DMS79 (cell line): Measurements from ENCODE around the gene CNDP1.

Experiments
- DNase-seq: peaks from one replicate; lab custom pipeline; 2025; lab: John Stamatoyannopoulos, UW

CNDP1 gene

DNA sequence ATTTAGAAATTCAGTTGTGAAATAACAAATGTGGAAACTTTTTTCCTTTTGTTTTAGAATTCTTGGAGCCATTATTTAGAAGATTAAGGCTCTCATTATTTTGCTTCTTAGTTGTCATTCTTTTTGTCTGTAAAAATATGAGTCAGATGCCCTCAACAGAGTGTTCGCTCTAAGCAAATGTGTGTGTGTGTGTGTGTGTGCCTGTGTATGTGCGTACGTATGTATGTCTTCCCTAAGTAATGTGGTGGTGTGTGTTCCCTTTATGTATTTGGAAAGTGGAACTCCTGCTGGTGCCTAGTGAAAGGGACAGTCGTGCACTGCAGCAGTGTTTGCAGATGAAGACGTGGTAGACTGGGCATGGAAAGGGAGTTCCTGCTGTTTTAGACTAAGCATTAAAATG lies 90.9 kb downstream of the CNDP1 start:
- DNase-seq: no peak

DNA sequence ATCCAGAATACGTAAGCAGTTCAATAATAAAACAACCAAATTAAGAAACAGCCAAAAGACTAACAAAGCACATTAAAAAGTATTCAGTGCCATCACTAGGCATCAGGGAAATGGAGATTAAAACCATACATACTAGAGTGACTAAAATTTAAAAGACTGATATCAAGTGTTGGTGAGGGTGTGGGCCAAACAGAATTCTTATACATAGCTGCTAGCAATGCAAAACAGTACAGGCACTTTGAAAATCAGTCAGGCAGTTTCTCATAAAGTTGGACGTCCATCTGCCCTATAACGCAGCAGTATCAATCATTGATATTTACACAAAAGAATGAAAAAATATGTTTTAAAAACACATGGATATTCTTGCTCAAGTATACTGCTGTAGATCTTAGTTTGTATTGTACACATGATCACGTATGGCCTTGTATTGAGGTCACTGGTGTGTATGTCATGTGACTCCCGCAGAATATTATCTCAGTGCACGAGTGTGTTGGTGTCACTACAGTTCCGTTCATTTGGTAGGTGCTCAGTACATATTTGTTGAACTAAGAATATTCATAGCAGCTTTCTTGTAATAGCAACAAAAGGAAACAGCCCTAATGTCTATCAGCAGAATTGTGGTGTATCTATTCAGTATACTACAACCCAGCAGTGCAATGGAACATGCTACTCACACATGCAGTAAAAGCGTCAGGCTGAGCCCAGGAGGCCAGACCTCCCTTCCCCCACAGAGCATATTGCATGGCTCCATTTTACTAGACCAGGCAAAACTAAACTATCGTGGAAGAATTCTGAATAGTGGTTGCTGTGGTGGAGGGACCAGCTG lies 92.0 kb downstream of the CNDP1 start:
- no peak for DNase-seq

GRCh38 chr18:74630804-74631203 lies 96.5 kb downstream of the CNDP1 start:
- no peak for DNase-seq

DNA sequence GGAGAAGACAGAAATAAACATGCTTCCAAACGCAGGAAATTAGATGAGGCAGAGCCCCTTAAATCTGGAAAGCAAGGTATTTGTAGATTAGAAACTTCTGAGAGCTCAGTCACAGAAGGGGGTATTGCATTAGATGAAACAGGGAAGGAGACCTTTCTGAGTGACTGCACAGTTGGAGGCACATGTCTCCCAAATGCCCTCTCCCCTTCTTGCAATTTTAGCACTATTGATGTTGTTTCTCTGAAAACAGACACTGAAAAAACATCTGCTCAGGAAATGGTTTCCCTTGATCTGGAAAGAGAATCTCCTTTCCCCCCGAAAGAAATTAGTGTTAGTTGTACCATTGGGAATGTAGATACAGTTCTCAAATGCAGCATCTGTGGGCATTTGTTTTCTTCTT lies 96.9 kb downstream of the CNDP1 start:
- DNase-seq: no peak

DNA sequence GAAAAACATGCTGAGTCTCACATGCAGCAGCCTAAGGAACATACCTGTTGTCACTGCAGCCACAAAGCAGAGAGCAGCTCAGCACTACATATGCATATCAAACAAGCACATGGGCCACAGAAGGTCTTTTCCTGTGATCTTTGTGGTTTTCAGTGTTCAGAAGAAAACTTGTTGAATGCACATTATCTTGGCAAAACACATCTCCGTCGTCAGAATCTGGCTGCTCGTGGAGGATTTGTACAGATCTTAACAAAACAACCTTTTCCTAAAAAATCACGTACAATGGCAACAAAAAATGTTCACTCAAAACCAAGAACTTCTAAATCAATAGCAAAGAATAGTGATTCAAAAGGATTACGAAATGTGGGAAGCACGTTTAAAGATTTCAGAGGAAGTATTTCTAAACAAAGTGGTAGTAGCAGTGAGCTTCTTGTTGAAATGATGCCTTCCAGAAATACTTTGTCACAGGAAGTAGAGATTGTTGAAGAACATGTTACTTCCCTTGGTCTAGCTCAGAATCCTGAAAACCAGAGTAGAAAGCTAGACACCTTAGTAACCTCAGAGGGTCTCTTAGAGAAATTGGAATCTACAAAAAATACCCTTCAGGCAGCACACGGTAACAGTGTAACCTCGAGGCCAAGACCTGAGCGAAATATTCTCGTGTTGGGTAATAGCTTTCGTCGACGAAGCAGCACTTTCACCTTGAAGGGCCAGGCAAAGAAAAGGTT lies 97.5 kb downstream of the CNDP1 start:
- no peak for DNase-seq

GRCh38 chr18:74632351-74632679 lies 98.0 kb downstream of the CNDP1 start:
- DNase-seq: no peak

- no peak for DNase-seq
These were observed 98.6 kb downstream of the CNDP1 start for GRCh38 chr18:74632856-74633255.

DNA sequence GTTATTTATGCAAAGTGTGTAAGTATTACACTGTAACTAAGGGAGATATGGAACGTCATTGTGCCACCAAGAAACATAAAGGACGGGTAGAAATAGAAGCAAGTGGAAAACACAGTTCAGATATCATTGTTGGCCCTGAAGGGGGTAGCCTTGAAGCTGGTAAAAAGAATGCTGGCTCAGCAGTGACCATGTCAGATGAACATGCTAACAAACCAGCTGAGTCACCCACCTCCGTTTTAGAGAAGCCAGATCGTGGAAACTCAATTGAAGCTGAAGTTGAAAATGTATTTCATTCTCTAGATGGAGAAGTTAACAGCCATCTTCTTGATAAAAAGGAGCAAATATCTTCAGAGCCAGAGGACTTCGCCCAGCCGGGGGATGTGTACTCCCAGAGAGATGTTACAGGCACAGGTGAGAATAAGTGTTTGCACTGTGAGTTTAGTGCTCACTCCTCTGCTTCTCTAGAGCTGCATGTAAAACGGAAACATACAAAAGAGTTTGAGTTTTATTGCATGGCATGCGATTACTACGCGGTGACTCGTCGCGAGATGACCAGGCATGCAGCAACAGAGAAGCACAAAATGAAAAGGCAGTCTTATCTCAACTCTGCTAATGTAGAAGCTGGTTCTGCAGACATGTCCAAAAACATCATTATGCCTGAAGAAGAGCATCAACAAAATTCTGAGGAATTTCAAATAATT lies 99.5 kb downstream of the CNDP1 start:
- no peak for DNase-seq

DNA sequence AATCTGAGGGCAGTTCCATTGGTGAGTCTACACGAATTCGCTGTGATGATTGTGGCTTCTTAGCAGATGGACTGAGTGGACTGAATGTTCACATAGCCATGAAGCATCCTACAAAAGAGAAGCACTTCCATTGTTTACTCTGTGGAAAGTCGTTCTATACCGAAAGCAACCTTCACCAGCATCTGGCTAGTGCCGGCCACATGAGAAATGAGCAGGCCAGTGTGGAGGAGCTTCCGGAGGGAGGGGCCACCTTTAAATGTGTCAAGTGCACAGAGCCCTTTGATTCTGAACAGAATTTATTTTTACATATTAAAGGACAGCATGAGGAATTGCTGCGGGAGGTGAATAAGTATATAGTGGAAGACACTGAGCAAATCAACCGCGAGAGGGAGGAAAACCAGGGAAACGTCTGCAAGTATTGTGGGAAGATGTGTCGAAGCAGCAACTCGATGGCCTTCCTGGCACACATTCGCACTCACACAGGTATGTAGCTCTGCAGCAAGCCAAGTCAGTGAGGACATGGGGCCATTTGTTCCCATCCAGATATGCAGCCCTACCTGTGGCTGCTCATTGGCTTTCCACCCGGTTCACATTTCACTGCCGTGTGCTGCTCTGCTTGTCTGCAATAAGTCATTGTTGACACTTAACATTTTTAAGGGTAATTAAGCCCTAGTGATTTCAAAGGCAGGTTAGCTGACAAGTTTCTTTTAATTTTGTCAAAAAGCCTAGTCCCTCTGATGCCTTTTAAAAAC lies 101.1 kb downstream of the CNDP1 start:
- DNase-seq: no peak
